ENCODE measurements around the gene NAT10.

- TF ChIP-seq POLR2A (IDR thresholded peaks at IDR 0.05; ENCODE audit: low read length), result no peak
- TF ChIP-seq GATA1 (IDR thresholded peaks at IDR 0.05; ENCODE audit: low read depth, low read length), result no peak
Observed at GRCh38 chr11:34098813-34099212, 6.6 kb upstream of the NAT10 start.
